Measurements from ENCODE around the gene CSNK2B. TPM values are rescaled to one million over a fixed set of nuclear protein-coding genes. Genes with fewer than 3 reads are reported as not detected.
A peak's percentile ranks its signal among the peaks of the same experiment; 100 is the strongest.

CSNK2B gene
- total and polyA plus RNA-seq, 9 of the 15 experiments (the other 6 are each of a cell fraction or from before 2014, with no cell fraction given): 120 to 1,126 (median 529) TPM

- Histone ChIP-seq H3K4me2 (ENCODE audit: insufficient read depth, low read length) (no peak within 1 kb of the TSS), H3K4me3 (no peak within 1 kb of the TSS), H3K27me3 (ENCODE audit: control insufficient read depth in 2 of 2, insufficient read depth in 2 of 2, low read length in 2 of 2) (no peaks in the 10 kb centered on the region), H3K79me2 (ENCODE audit: control insufficient read depth, insufficient read depth, low read length) (peaks cover 85% of the 10 kb centered on the region), H4K20me1 (replicated peaks; ENCODE audit: control insufficient read depth, insufficient read depth, low read length) (peaks cover 10% of the 10 kb centered on the region), H3K27ac (ENCODE audit: extremely low read depth, low read depth, low read length) (peak within 1 kb of the TSS; percentile 12; the same call in 1 of the 3 replicates), H3K36me3 (ENCODE audit: control insufficient read depth, insufficient read depth, low read length) (peaks cover 50% of the 10 kb centered on the region), H3K9ac (ENCODE audit: insufficient read depth in 1 of 2, low read depth in 2 of 2, low read length in 2 of 2) (peak within 1 kb of the TSS in 1 of 2 experiments; percentile 46; a peak in 1 of 4 replicates), H3K9me1 (ENCODE audit: control insufficient read depth, insufficient read depth, low read length) (no peaks in the 10 kb centered on the region), H3K4me1 (replicated peaks in 1 of 2; ENCODE audit: control insufficient read depth in 2 of 2, insufficient read depth in 2 of 2, low read length in 2 of 2) (peaks cover 36 to 44% of the 10 kb centered on the region in 2 experiments), H3K9me3 (replicated peaks; ENCODE audit: control insufficient read depth, insufficient read depth, low read depth, low read length) (no peaks in the 10 kb centered on the region), H2AFZ (ENCODE audit: low read depth, low read length) (no peak within 1 kb of the TSS)
- WGBS (ENCODE audit: insufficient coverage, low coverage, missing lambda C conversion rate): 75% methylated on average over 8 of the region's 8 CpGs
- in situ Hi-C loops (cut with MboI): no loop called here
- intact Hi-C loops (cut with micrococcal nuclease): no loop called here
- DNase-seq (ENCODE audit: extremely low read depth in 1 of 4, low spot score in 3 of 4): no peak
- CTCF ChIA-PET (ENCODE audit: low intra/inter-chr PET ratio): no interaction called here
- ATAC-seq: no peak
- BruUV-seq (replicated peaks): no TSS peak
- POLR2A ChIA-PET: interaction anchor here (0.7 to 8.5 kb wide), 13 partner anchors 7 to 182 kb away, joined by 3 to 267 read pairs (median 3); partner anchors contain the start of genes C6orf47, CSNK2B, GPANK1 and LSM2
- FAIRE-seq: no peak
- TF ChIP-seq ARID4B (CRISPR knock-in tag; IDR thresholded peaks at IDR 0.05): no peak
- no peak for TF ChIP-seq ZNF318 (IDR thresholded peaks at IDR 0.05; ENCODE audit: borderline replicate concordance in 1 of 2, low read depth in 1 of 2)
- 0 out of 2 replicates have a peak, but pooled peaks have one; percentile 71 for TF ChIP-seq STAT6 (CRISPR knock-in tag; IDR thresholded peaks at IDR 0.05)
Measured at GRCh38 chr6:31655349-31656237, 10.3 kb upstream of the CSNK2B start, which contains the start of gene APOM. Gene APOM, plus strand, starts transcription at chr6:31655894. Its CDS starts 73 bp downstream, at chr6:31655967.
